ENCODE results near the gene NLRP14. TPM values are rescaled to one million over a fixed set of nuclear protein-coding genes. Genes with fewer than 3 reads are reported as not detected.

The NLRP14 gene
- total RNA-seq, 1 experiment from 2014 or later = not detected

DNA sequence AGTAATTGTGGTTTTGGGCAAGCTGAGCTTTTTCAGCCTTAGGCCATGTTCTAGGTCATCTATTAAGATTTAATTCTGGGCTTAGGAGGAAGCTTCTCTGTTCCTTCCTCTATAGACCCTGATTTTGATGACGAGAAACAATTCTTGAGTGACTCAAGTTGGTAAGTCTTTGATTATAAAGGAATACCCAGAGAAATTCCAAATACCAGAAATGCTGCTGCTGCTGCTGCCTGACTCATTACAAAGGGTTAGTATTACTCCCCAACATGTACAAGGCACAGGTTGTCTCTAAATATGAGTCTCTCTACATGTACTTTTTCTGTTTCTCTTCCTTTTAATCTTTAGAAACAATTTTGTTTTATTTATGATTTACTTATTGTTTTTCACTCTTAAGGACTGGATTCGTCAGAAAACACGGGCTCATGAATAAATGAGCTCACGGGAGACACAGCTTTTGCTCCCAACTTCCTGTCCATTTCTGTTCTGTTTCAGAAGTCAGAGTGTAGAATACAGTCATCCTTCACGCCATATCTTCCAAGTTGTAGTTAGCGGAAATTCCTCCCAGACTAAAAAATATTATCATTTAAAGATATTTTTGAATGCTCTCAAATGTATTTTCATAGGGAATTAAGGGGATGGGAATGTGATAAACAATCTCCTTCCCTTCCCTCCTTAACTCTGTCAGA is 36.7 kb downstream of the NLRP14 start:
- Mint-ChIP-seq H3K27ac (ENCODE audit: unreplicated experiment) (no peak overlapping the region), H3K9me3 (ENCODE audit: low read depth, unreplicated experiment) (no peaks in the 10 kb centered on the region), H3K36me3 (ENCODE audit: insufficient read depth, unreplicated experiment) (no peaks in the 10 kb centered on the region), H3K4me1 (ENCODE audit: low read depth, unreplicated experiment) (no peaks in the 10 kb centered on the region), H3K27me3 (ENCODE audit: unreplicated experiment) (no peaks in the 10 kb centered on the region), H3K4me3 (ENCODE audit: low read depth, unreplicated experiment) (no peak overlapping the region)
- BruUV-seq (replicated peaks) = no TSS peak
- DNase-seq = no peak
- intact Hi-C loops (cut with micrococcal nuclease; ENCODE audit: unreplicated experiment) = no loop called here
- CTCF ChIA-PET = no interaction called here
- TF ChIP-seq, protein P1, sequence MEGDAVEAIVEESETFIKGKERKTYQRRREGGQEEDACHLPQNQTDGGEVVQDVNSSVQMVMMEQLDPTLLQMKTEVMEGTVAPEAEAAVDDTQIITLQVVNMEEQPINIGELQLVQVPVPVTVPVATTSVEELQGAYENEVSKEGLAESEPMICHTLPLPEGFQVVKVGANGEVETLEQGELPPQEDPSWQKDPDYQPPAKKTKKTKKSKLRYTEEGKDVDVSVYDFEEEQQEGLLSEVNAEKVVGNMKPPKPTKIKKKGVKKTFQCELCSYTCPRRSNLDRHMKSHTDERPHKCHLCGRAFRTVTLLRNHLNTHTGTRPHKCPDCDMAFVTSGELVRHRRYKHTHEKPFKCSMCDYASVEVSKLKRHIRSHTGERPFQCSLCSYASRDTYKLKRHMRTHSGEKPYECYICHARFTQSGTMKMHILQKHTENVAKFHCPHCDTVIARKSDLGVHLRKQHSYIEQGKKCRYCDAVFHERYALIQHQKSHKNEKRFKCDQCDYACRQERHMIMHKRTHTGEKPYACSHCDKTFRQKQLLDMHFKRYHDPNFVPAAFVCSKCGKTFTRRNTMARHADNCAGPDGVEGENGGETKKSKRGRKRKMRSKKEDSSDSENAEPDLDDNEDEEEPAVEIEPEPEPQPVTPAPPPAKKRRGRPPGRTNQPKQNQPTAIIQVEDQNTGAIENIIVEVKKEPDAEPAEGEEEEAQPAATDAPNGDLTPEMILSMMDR (IDR thresholded peaks at IDR 0.05; ENCODE audit: unreplicated experiment) = no peak

DNA sequence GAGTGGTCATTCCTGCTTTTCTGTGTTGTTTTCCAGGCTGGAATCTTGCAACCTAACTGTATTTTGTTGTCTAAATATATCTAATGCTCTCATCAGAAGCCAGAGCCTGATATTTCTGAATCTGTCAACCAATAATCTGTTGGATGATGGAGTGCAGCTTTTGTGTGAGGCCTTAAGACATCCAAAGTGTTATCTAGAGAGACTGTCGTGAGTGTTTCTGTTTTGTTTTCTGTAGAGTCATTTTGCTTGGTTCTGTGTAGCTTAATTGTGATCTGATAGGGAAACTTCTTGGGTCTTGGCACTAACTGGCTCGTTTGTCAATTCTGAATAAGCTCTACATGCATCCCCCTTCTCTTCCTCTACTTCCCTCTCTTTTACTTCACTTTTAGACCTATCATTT is 37.4 kb downstream of the NLRP14 start:
- CTCF ChIA-PET = interaction anchor here (0.6 kb wide), 1 partner anchor 715 kb away, joined by 9 read pairs; no protein-coding TSS in a partner anchor
- intact Hi-C loops (cut with micrococcal nuclease; ENCODE audit: unreplicated experiment) = no loop called here
- no TSS peak for BruUV-seq (replicated peaks)
- no peaks in the 10 kb centered on the region for H3K36me3 Mint-ChIP-seq (ENCODE audit: insufficient read depth, unreplicated experiment)
- no peak for DNase-seq
- no peak overlapping the region for H3K27ac Mint-ChIP-seq (ENCODE audit: unreplicated experiment)
- no peaks in the 10 kb centered on the region for H3K4me1 Mint-ChIP-seq (ENCODE audit: low read depth, unreplicated experiment)
- H3K27me3 Mint-ChIP-seq (ENCODE audit: unreplicated experiment) = no peaks in the 10 kb centered on the region
- no peaks in the 10 kb centered on the region for H3K9me3 Mint-ChIP-seq (ENCODE audit: low read depth, unreplicated experiment)
- TF ChIP-seq, protein P1 (IDR thresholded peaks at IDR 0.05; ENCODE audit: unreplicated experiment) = no peak
- H3K4me3 Mint-ChIP-seq (ENCODE audit: low read depth, unreplicated experiment) = no peak overlapping the region

DNA sequence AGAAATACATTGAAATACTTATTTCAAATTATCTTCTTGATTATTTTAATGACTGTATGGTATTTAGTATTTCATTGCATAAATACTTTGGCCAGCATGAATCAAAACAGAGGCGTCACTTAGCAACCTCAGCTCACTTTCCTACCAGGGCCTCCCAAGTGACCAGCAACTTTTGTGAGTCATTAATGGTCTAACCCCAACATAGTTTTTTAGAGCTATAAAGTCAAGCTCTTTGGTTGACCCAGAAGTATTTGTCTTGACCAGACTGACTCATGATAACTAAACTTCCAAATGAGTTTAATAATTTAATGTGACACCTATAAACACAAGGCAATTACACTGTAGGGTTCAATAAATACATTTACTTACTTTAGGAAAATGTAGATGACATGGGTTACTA is 40.6 kb downstream of the NLRP14 start:
- Mint-ChIP-seq H3K4me3 (ENCODE audit: low read depth, unreplicated experiment) (no peak overlapping the region), H3K9me3 (ENCODE audit: low read depth, unreplicated experiment) (no peaks in the 10 kb centered on the region), H3K36me3 (ENCODE audit: insufficient read depth, unreplicated experiment) (no peaks in the 10 kb centered on the region), H3K4me1 (ENCODE audit: low read depth, unreplicated experiment) (no peaks in the 10 kb centered on the region), H3K27me3 (ENCODE audit: unreplicated experiment) (no peaks in the 10 kb centered on the region), H3K27ac (ENCODE audit: unreplicated experiment) (no peak overlapping the region)
- TF ChIP-seq, protein P1 (IDR thresholded peaks at IDR 0.05; ENCODE audit: unreplicated experiment) = no peak
- no TSS peak for BruUV-seq (replicated peaks)
- CTCF ChIA-PET = no interaction called here
- no peak for DNase-seq
- intact Hi-C loops (cut with micrococcal nuclease; ENCODE audit: unreplicated experiment) = no loop called here

DNA sequence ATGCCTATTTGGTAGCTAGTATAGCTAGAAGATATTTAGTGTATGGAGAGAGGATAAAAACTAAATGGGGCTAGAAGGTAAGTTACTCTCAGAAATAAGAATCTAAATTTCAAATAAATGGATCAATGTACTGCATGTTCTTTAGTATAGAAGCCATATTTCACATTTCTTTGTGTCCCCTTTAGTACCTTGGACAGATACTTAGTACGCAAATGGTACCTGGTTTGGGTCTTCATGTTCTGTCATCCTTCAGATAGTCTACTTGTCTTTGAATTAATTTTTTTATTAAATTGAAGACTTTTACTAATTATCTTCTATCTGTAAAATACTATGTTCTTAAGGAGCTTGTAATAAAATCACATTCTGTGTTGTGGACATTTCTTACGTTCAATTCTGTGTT is 42.3 kb downstream of the NLRP14 start:
- DNase-seq = no peak
- no peaks in the 10 kb centered on the region for H3K4me1 Mint-ChIP-seq (ENCODE audit: low read depth, unreplicated experiment)
- intact Hi-C loops (cut with micrococcal nuclease; ENCODE audit: unreplicated experiment) = no loop called here
- TF ChIP-seq, protein P1 (IDR thresholded peaks at IDR 0.05; ENCODE audit: unreplicated experiment) = no peak
- CTCF ChIA-PET = no interaction called here
- no peaks in the 10 kb centered on the region for H3K27me3 Mint-ChIP-seq (ENCODE audit: unreplicated experiment)
- H3K4me3 Mint-ChIP-seq (ENCODE audit: low read depth, unreplicated experiment) = no peak overlapping the region
- H3K9me3 Mint-ChIP-seq (ENCODE audit: low read depth, unreplicated experiment) = no peaks in the 10 kb centered on the region
- no peaks in the 10 kb centered on the region for H3K36me3 Mint-ChIP-seq (ENCODE audit: insufficient read depth, unreplicated experiment)
- BruUV-seq (replicated peaks) = no TSS peak
- H3K27ac Mint-ChIP-seq (ENCODE audit: unreplicated experiment) = no peak overlapping the region
